Germinal center (tissue), 1 donor: ENCODE results near the gene NRG3.

Source experiments
- DNase-seq: peaks from one replicate; pipeline ENCODE4 v3.0.0; 2012; ENCODE audit warnings: mixed read lengths, low spot score

Gene NRG3

DNA sequence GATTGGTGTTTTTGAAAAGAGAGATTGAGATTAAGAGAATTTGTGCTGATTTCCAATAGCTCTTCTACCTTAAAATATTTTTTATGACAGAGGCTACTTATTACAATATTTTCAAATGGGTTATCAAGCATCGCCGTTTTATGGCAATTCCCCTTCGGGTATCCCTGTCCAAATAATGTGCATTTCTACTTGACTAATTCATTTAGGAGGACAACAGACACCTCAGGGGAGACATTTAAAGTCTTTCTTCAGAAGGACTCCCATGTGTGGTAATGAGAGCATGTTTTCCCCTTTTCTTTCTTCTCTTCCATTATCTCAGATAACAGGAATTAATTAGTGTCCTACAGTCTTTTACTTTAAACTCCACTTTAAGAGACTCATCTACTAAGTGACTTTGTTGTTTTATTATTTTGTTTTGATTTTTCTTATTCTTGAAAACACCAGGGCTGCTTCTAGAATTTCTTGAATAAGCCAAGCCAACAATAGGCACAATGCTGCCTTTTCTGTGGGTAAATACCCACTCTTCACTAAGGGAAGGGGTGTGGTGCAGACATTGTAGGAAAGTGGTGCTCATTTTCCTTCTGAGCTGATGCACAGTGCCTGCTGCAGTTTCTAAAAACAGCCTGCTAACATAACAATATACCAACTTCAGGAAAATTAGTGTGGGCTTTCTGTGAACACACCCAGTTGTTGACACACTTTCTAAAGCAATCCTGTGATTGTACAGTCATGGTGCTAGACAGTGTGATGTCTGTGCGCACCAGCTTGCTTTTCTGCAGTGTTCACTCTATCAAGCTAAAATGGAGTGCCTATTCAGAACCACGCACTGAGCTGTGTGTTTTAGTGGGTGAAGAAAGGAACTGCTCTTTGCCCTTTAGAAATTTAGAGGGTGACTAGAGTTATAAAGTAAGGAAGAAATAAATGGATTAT is 597.7 kb downstream of the NRG3 start:
- DNase-seq, result no peak

DNA sequence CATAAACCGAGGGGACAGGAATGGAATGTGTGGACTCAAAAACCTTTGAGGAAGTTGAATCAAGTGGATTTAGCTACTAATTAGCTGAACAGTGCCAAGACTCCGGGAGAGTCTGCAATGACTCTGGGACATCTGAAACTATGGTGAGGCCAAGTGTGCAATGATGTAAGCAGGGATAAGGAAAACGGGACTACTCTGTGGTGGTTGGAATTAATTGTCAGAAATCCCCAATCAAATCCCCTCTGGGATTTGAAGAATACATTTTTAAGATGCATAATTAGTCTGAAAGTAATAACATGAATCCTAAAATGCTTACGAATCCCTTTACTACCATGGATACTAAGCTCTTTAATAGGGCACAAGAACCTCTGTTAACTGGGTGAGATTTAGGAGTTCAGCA is 602.8 kb downstream of the NRG3 start:
- no peak for DNase-seq

DNA sequence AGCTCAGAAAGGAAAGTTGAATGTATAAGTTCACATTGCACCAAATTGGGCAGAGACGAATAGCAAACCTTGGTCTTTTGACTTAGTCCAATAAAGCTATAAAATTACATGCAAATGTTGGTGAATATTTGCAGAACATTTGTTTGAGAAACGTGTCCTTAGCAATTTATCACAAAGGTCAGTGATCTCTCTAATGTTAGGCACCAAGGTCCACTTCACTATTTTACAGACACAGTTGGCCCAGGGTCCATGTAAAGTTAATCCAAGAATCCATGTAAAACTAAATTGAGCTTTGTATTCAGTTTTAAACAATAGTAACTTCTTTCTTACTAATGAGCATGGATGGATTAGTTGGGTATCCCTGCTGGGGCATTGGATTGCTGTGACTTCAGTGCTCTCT is 617.7 kb downstream of the NRG3 start:
- no peak for DNase-seq

DNA sequence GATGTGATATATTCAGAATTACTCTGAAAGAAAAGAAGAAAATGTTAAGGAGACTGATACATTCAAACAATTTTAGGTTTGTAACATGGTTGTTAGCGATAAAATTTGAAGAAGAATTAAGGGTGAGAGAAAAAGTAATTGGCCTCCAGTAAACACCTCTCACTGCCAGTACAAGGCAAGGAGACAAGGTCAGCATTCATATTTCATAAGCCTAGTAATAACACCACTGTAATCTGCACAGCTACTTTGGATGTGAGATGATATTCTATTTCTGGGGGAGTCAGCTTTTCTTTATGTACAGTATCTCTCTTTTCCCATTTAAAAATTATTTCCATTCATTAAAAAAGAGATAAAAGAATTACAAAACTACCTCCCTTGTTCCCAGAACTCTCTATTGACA is 621.1 kb downstream of the NRG3 start:
- DNase-seq, result no peak

DNA sequence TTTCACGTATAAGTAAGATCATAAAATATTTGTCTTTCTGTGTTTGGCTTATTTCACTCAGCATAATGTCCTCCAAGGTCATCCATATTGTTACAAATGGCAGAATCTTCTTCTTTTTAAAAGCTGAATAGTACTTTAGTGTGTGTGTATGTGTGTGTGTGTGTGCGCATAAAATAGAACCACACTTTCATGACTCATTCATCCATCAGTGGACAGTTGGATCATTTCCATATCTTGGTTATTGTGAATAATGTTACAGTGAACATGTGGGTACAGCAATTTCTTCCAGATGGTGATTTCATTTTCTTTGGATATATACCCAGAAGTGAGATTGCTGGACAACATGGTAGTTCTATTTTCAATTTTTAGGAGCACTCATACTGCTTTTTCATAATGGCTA is 622.4 kb downstream of the NRG3 start:
- no peak for DNase-seq

DNA sequence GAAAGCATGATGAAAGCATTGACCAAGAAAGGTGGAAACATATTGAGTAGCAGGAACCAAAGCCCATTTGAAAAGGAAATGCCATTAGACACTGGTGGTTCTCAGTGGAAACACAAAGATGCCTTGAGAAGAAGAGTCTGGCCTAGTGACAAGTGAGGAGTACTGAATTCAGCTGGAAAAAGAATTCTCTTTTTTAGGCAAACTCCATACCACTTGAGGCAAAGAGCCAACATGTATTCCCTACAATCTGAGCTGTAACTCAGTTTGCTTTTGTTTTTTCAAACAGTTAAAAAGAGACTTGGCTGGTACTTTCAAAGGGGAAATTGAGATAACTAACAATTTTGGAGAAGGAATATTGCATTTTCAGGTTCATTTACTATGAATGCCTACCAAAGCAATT is 624.0 kb downstream of the NRG3 start:
- DNase-seq, result no peak

DNA sequence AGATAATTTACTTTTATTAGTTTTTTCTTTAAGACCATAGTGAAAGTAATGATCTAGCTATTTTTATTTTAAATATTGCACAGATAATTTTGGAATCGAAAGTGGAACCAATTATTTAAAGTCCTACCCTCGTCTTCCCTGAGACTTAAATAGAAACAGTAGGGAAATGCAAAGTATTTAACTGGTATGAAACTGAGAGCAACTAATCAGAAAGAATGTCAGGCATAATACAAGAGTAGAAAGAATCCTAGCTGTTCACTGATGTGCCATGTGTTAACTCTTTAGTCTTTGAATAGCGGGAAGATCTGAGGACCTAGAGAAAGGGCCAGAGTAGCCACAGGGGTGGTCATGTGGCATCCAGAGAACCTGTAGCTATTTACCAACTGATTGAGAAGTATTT is 630.0 kb downstream of the NRG3 start:
- DNase-seq, result no peak

DNA sequence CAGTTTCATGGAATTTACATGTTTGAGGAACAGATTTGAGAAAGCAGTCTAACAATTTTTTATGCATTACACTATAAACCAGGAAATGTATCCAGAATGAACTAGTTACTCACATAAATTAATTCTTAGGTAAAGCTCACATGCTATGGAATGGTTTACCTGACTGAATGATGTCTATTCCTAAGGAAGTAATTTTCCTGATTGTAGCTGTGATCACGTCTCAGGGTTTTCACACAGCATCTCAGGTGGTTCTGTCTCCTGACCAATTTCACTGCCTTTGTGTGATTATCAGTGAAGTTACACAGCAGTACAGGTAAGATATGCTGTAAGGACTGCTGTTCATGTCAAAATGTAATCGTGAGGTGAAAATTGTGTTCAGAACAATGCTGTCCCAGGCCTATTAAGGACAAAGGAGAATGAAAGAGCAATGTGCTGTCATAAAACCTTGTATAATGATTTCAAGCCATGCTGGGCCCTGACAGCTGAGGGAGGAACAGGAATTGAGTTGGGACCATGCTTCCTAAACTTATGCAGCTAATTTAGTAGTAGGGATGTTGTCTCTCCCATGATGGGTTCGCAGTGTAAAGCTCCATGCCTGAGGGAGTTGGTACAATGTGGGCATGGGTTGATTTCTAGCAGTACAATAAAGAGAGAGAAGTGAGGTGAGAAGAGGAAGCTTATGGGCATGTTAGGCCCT is 631.8 kb downstream of the NRG3 start:
- DNase-seq, result no peak

DNA sequence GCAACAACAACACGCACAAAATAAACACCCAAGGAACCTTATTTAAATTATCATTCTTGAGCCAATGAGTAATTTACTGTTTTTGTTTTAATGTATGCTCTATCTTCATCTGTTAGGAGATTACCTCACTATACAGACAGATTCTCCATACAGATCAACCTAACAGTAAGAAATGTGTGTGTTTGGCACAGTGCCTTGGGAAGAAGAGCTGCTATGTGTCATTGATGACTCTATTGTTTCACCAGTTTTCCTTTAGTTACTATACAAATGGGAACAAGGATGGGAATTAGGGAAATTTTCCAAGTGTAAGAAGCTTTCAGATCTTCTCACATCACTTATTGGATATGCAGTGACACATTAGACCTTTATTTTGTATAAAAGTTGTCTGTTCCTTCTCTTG is 640.3 kb downstream of the NRG3 start:
- no peak for DNase-seq

DNA sequence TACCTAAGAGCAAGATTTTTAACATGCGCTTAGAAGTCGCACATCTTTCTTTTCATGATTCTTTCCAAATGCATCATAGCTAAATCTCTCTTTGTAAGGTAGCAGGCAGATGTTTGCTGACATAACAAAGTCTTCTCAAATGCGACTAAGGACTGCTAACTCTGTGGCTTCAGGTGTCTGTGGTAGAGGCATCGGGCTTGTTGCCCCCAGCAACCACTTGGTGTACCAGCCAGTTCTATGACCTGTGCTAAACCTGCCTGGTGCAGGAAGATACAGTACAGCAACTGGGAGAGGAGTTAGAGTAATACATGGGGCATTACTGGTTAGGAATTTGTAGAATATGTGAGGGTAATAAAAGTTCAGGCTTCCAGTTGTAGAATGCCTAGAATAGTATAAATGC is 654.1 kb downstream of the NRG3 start:
- DNase-seq, result no peak

DNA sequence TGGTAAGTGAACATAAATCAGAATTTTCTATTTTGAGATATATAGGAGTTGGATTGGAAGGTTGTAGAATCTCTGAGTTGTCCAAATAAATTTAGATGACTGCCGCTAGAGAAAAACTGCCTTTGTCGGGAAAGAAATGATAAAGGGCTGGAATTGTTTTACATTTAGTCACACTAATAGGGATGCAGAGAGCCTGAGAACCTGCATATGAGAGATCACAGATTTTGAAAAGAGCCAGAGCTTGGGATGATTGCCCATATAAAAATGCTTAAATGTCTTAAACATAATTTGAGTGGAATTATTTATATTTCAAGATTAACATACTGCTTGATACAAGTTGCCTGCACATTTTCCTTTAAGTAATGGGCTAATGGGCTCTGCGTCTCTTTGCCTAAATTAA is 660.5 kb downstream of the NRG3 start:
- DNase-seq, result no peak

DNA sequence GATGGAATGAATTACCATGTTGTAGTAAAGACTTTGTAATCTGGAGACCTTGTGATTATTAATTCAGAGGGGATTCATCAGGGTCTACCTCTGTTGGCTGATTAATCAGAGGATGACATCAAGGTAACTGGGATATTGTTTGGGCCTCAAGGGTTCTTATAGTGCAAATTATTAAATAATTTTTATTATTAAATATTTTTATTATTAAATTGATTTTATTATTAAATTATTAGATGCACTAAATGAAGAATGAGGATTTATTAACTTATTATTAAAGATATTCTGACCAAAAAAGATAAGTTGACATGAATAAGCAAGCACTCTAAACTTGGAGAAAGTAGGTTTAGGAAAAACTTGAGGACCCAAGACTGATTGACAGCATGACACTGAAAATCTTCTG is 661.7 kb downstream of the NRG3 start:
- DNase-seq, result no peak

DNA sequence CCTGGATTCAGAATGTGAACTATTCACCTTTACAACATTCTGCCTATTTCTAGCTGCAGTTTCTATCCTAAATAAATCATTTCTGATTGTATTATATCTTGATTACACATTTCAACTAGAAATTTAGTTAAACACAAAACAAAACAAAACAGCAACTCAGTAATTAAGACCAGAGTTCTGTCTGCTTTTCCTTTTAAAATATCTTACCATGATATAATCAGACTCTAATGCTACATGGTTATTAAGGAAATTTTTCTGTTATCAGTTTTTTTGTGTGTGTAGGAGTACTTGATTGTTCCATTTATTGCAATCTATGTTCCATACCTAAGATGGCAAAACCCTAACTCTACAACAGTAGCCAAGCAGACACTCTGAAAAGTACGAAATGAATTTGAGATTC is 663.3 kb downstream of the NRG3 start:
- DNase-seq, result no peak

DNA sequence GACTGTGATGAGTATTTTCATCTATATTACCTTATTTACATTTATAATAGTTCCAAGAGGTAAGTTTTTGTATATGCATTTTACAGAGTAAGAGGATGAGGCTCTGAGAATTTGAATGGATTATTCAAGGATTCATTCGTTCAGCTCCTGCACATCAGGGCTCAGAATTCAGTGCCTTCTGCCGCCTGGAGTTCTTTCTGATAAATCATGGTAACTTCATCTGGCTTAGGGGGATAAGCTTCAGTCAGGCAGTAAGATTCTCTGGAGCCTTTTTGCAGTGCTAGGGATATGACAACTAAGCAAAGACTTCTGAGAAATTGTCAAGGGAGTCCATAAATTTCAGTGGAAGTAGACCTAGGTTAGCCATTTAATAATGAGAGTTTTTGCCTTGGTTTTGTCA is 668.6 kb downstream of the NRG3 start:
- no peak for DNase-seq

DNA sequence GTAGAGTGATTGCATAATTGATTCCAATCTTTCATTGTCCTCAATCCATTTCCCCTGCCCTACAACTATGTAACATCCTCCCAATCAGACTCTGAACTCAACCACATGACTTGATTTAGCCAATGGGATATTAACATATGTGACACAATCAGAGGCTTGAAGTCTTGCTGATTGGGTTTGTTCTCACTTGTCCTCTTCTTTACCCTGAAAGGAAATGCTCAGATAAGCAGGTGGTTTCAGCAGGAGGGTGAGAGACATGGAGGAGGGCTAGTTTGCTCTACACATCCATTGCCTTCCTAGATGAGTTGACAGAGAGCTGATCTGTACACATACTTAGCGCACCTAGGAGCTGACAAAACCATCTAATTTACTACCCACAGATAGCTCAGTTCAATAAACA is 669.4 kb downstream of the NRG3 start:
- no peak for DNase-seq

DNA sequence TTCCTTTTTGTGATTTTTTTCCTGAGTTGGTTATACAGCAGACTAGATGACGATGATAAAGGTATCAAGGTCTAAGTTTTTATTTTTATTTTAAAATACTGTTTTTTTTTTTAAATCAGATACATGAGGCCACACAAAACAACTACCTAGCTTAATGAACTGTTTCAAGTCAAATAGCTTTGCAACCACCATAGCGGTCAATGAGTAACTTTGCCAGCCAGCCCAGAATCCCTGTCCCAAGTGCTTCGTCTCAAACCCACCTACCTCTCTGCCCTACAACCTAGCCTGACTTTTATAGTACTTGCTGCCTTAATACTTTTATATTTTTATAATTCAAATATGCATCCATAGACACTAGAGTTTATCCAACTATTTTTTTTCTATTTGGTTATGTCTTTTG is 676.5 kb downstream of the NRG3 start:
- no peak for DNase-seq

DNA sequence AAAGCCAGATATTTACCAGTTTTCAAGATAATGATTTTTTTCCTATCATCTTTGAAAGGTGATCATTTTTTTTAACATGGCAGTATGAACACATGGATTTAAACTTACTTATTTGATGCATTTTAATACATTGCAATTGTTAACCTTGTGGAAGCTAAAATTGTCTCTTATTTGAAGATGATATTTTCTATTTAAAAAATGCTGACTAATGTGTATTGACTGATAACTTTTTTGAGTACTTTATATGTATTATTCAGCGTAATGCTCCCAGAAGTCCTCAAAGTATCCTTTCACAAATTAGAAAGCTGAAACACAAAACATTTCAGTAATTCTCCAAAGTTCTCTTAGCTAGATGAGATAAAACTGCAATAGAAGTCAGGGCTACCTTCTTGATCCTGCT is 677.3 kb downstream of the NRG3 start:
- no peak for DNase-seq

DNA sequence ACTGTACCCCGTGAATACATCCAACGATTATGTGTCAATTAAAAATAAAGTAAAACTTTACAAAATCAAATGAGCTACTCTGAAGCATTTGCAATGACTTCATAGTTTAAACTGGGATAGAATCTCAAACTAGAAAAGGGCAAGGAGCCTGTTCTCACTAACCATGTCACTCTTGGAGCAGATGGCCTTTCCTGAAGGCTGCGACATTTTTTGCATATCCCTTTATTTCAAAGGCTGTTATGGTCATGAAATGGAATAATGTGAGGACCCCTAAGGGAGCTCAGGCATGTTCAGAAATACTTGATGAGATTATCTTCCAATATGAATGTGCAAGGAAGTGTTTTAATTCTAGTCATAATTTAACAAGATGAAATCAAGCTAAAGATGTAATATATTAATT is 679.4 kb downstream of the NRG3 start:
- DNase-seq, result no peak

DNA sequence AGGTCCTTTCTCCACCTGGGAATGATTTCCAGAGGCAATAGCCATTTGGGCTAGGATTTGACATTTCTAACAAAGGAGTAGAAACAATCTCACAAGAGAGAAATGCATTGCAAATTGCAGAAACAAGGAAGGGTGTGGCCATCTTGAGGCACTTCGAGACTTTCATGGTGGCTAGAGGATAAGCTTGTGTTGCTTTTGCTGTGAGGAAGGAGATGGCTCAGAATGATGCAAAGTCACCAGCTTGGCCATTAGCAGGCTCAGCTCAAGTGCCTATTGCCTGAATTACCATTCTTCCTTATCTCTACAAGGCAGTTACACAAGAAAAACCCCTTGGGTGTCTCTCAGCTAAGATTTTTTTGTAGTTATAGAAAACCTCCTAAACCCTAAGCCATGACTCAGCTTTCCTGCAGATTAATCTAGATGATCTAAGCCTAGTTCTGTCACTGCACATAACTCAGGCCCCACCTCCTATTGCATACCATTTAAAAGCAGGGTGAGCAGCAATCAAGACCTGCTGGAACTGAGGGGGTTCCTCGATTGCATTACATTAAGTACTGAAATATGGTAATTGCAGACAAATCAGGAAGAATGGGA is 683.1 kb downstream of the NRG3 start:
- no peak for DNase-seq

DNA sequence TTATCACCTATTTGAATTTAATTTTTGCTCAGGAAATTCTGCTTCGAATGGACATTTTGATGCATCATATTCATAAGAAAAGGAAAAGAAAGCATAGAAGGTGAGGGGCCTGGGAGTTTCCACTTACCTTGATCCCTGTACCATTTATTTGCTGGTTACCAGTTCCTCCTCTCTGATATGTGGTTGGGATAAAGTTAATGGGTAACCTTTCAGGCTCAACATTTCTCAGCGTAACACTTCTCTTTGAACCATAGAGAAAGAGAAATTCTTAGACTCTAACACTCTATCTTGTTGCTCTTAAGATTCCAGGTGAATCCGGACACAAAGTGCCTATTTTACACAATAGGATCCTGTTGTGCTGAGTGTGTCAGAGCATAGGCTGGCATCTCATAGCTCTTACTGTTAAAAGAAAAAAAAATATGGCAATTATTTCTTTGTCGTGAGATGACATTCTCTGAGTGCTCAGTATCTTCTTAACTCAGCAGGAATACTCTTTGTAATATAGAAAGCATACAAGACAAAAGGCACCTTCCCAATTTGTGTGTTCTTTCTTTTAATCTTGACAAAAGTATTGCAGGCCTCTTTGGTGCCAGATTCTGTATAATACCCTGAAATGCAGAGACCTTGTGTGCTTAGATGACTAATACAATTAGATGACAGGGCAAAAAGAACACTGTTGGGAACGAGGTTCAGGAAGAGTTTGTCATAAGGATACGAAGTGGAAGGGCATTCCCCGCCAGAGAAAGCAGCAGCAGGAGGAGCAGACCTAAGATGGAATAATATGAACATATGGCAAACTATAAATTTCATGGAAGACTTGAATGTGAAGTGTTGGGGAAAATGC is 689.6 kb downstream of the NRG3 start:
- no peak for DNase-seq

DNA sequence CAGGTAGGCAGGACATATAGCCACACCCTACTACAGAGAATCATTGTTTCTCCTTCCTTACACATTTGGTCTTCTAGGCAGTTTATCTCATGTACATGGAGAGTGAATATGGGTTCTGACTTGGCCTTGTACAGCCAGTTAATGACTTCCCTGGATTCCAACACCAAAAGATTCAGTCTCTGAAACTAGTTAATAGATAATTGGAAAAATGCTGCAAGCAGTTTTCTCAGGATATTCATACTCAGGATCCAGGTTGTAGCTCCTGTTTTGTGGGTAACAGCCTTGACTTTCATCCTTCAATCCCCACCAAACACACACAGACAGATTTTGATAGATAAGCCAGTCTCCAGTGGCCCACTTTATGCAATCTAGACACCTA is 690.2 kb downstream of the NRG3 start:
- DNase-seq, result no peak

DNA sequence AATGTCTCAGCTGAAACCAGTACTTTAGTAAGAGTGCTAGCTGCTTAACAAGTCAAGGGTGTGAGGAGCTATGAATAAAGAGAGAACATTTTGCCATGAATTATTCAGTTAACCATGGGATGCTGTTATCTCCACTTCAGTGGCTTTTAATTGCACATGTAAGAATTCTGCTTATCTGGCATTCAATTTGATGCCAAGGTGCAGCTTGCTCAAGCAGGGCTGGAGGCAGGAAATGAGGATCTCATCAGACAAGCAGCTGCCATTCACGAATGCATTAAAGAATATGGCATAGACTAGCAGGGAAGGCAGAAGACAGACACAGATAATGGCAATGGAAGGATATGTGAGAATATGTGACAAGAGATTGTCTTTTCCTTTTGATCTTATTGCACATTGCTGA is 697.8 kb downstream of the NRG3 start:
- DNase-seq, result no peak
